GM12891 (cell line): ENCODE results near the gene NAP1L5.

Experiments used
- DNase-seq: peaks from one replicate; pipeline ENCODE4 v3.0.0; 2011; ENCODE audit warnings: low spot score; ENCODE audit not compliant: insufficient read length
- FAIRE-seq: peaks from 2 replicates; lab custom pipeline; 2011; peaks lifted over from hg19 to GRCh38; lab: Jason Lieb, UNC
- PAX5 ChIP-seq: IDR thresholded peaks from 2 replicates; pipeline ENCODE4 v1.6.1; 2011; ENCODE audit warnings: low read length, moderate library complexity, mild to moderate bottlenecking; ENCODE audit not compliant: insufficient read depth, severe bottlenecking
- POLR2A ChIP-seq: IDR thresholded peaks from 2 replicates; pipeline ENCODE4 v1.6.1; 2011; ENCODE audit warnings: low read depth, low read length, control low read depth
- POLR2AphosphoS5 ChIP-seq: IDR thresholded peaks from 2 replicates; pipeline ENCODE4 v1.6.1; 2011; ENCODE audit warnings: low read depth, low read length, control low read depth
- POU2F2 ChIP-seq: IDR thresholded peaks from 2 replicates; pipeline ENCODE4 v1.6.1; 2011; ENCODE audit warnings: low read depth, mild to moderate bottlenecking, control low read depth, low read length, moderate library complexity
- SPI1 ChIP-seq: IDR thresholded peaks from 2 replicates; pipeline ENCODE4 v1.6.1; 2011; ENCODE audit warnings: low read depth, low read length, control low read depth
- TAF1 ChIP-seq: IDR thresholded peaks from 2 replicates; pipeline ENCODE4 v1.6.1; 2011; ENCODE audit warnings: low read depth, low read length, control low read depth

The NAP1L5 gene

GRCh38 chr4:88674565-88674964 lies 23.1 kb downstream of the NAP1L5 start:
- TF ChIP-seq PAX5 (no peak), POU2F2 (no peak), TAF1 (no peak), SPI1 (no peak), POLR2A (no peak), POLR2AphosphoS5 (no peak)
- no peak for FAIRE-seq

DNA sequence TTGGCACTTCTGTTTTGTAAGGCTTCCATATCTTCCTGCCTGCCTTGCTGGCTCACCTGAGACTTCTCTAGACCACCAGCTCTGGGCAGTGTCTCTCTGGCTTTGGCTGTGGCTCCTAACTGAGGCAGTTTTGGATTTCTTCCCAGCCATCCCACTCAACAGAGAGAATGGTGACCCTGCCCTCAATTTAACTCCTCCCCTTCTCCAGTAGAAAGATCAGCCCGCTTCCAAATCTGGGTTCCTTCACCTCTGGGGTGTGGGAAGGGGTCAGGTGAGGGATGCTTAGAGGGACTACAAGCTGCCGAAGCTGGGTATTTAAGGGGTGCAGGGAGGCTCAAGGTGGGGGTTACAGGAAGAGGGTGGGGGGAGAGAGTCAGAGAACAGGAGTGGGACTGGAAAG lies 23.7 kb downstream of the NAP1L5 start:
- FAIRE-seq (no peak), DNase-seq (no peak)
- no peak for TF ChIP-seq POU2F2
- TF ChIP-seq PAX5 = no peak
- no peak for TF ChIP-seq POLR2AphosphoS5
- TF ChIP-seq POLR2A = no peak
- TF ChIP-seq TAF1 = no peak
- TF ChIP-seq SPI1 = no peak

More at GRCh38 chr4:88674565-88674964, 23.1 kb downstream of the NAP1L5 start:
- no peak for DNase-seq

DNA sequence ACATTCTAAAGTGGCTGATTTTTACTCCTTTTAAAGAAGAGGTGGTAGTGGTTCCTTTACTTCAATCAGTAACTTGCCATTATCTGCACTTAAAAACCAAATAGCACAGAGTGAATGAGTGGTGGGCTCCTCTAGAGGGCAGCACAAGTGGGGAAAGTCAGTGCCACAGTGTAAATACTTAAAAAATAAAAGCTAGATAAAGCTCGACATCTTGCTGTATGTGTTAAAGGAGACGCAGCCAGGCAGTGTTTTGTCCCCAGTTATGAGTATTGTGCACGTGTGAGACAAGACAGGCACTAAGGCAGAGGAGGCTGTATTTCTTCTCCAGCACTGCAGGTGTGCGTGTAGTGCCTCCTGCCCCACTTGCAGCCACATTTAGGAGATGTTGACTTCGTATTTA lies 24.6 kb downstream of the NAP1L5 start:
- FAIRE-seq (peak; percentile 67), DNase-seq (no peak)
- TF ChIP-seq SPI1 = no peak
- TF ChIP-seq PAX5 = no peak
- no peak for TF ChIP-seq POLR2A
- no peak for TF ChIP-seq TAF1
- no peak for TF ChIP-seq POU2F2
- TF ChIP-seq POLR2AphosphoS5 = no peak

GRCh38 chr4:88661739-88662138 lies 35.9 kb downstream of the NAP1L5 start:
- TF ChIP-seq POU2F2 = no peak
- no peak for TF ChIP-seq SPI1
- no peak for TF ChIP-seq PAX5
- DNase-seq = no peak
- no peak for FAIRE-seq

- no peak for DNase-seq
- TF ChIP-seq POU2F2 = no peak
- TF ChIP-seq POLR2AphosphoS5 = no peak
- no peak for TF ChIP-seq POLR2A
- no peak for TF ChIP-seq TAF1
- FAIRE-seq = no peak
Observed at GRCh38 chr4:88660446-88661294, 37.0 kb downstream of the NAP1L5 start.

DNA sequence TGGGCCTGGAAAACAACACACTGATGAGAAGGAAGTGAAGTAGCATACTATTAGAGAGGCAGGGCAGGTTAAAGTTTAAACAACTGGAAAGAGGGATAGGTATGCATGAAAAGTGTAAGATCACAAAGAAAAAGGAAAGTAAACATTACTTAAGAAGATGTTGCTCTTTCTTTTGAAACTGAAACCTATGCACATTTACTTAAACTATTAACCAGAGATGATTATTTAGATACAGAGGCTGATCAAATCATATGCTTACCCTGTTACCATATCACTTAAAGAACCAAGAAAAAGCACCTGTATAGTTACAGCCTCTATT lies 37.8 kb downstream of the NAP1L5 start:
- DNase-seq (no peak), FAIRE-seq (no peak)
- TF ChIP-seq POLR2AphosphoS5 (no peak), TAF1 (no peak), POU2F2 (no peak), POLR2A (no peak), SPI1 (no peak), PAX5 (no peak)

DNA sequence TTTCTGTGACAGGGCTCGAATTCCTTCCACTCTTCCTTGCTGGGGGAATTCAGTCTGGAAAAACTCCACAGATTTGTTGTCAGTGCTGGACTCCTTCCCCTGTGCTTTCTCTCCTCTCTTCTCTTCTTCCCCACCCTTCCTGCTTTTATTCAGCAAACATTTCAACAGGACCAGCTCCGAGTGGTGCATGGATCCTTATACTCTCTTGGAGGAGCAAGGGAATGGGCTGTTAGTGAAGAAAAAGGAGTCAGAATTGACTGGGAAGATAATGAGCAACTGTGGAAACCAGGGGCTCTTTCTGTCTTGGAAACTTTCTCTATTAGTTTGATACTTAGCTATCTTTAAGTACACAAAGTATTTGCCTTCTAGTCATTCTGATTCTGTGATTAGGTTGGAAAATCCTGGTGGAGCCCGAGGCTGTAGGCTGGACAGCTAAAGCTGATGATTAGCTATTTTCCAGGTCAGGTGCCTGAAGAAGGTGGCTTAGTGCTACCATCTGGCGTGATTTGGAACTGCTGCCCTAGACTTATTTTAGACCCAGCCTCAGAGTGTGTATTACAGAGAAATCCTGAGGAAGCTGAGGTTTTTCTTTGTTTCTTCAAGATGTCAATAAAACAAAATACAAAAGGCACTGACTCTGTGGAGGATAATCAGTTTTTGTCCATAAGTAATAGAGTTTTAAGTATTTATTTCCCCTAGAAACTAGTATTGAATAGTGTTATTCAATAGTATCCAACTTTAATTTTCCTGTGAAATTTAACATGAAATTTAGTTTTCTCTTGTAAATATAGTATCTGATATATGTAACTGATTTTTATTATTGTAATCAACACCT lies 38.4 kb downstream of the NAP1L5 start:
- TF ChIP-seq POLR2AphosphoS5 (no peak), PAX5 (no peak), POLR2A (no peak), POU2F2 (no peak), TAF1 (no peak), SPI1 (no peak)
- DNase-seq (peak; percentile 5), FAIRE-seq (peak; percentile 66)

- DNase-seq (no peak), FAIRE-seq (no peak)
- TF ChIP-seq POLR2AphosphoS5 = no peak
- no peak for TF ChIP-seq POU2F2
- TF ChIP-seq SPI1 = no peak
- TF ChIP-seq PAX5 = no peak
- TF ChIP-seq POLR2A = no peak
- no peak for TF ChIP-seq TAF1
Observed at GRCh38 chr4:88655226-88655625, 42.4 kb downstream of the NAP1L5 start.

- FAIRE-seq = no peak
- DNase-seq = no peak
- TF ChIP-seq POU2F2 (no peak), POLR2AphosphoS5 (no peak), TAF1 (no peak), PAX5 (no peak), POLR2A (no peak), SPI1 (no peak)
Observed at GRCh38 chr4:88653371-88653946, 44.2 kb downstream of the NAP1L5 start.
